Measurements from ENCODE around the gene SLC7A14.
A peak's percentile ranks its signal among the peaks of the same experiment; 100 is the strongest.
"Not testable (repeated sequence)": the region's sequence is repeated elsewhere in the genome, so short reads cannot be mapped to it uniquely, and the experiment has no call there.

Gene SLC7A14

DNA sequence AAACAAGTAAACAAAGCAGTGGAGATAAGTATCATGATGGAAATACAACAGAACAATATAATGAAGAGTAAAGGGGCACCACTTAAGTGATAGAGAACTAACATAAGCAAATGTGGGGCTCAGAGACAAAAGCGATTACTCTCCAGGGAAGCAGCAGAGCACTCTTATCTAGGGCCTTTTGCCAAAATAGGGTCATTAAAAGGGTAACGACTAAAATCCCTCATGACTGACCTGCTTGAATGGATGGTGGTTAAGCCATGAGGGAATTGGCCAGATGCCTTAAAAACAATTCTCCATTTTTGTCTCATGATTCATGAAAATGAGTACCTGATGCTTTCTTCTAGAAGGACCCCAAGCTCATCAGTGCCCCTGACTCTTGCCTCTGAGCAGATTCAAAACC, 3.2 kb upstream of the SLC7A14 start:
- peak; percentile 2 for DNase-seq

DNA sequence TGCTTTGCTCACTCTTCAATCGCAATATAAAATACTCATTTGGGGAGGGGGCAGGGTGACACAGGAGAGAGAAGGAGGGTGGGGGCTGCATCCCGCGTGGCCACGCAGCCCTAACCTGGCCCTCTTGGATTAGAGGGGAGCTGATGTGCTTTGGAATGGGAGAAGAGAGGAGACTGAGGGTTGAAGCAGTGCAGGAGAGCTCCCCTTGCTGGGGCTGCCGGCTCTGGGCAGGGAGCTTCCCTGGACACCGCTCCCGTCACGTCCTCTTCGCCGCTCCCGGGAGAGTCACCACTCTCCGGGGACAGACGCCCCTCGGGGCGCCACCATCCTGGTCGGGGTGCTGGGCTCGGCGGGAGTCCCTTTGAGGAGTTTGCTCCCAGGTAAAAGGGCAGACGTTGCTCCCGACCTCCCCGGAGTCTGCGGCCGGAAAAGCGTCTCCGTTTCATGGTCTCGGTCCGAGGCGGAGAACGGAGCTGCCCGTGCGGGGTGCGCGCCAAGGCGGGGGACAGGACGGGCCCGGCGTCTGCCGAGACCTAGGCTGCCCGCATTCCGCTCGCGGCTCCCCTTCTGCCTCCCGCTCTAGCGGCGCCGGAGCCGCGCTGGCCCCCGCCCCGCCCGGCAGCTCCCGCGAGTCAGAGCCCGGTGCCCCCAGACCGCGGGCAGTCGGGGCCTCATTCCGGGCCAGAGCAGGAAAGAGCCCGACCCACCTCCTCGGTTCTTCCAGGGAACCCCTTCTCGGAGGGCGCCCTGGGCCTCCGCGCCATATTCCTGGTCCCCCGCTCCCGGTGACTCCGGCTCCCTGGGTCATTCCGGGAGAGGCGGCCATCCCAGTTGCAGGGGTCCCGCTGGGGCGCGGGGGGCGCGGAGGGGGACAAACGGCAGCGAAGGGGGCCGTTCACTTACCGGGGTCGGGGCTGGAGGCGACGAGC, 603 bp downstream of the SLC7A14 start:
- DNase-seq = peak; percentile 38

DNA sequence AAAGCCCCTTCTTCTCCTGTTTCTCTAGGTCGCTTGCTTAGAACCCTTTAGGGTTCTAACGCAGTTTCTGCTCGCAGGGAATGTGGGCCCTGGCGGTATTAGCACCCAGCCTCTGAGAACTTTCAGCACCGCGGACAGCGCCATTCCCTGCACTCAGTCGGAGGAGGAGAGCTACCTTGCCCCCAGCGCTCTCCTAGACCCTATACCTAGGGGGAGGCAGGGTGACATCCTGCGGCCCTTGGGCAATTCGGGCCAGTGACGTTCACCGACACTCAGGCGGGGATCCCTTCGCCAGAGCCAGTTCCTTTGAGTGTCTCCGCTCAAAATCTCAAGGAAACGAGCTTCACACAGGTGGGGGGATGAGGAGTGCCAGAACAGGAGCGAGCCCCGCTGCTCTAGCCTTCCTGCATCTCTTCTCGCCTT, 1.3 kb downstream of the SLC7A14 start:
- no peak for DNase-seq

DNA sequence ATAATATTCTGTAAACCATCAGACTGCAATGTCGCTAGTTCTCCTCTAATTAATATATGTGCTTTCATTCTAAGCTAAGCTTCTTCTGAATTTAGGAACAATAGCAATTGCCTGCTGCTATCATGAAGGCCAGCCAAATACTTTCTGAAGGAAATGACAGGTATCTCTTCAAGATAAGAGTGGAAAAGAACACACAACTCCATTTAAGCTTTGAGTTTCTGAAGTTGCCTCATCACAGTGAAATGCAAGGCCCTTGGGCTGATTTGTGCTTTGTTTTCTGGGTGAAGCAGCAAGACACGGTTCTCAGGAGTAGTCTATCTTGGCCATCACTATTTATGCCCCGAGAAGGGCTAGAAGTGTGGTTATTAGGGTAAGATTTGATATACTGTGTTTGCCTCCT, 6.2 kb downstream of the SLC7A14 start:
- DNase-seq = no peak

DNA sequence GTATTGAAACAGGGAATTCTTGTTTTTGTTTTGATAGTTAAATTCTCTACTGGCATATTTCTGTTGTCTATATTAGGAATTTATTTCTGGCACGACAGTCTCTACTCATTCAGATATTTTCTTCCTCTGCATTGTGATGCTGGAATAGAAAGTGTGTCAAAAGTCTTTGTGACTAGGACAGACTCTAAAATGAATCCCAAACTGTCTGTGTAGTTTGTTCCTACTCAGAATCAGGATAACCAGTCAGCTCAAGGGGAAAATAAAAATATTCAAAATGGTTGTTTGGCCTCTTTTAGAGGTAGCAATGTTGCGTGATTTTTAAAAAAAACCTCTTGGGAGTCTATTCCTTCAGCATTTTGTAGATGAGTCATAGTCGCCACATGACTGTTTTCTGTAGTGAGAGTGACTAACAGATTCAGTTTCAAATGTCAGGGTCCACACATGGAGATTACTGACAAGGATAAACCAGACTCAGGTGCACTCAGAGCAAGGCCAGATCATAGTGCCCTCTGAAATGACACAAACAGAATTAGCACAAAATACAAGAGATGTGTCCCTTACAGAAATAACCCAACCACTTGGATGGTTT, 13.1 kb downstream of the SLC7A14 start:
- DNase-seq = no peak

DNA sequence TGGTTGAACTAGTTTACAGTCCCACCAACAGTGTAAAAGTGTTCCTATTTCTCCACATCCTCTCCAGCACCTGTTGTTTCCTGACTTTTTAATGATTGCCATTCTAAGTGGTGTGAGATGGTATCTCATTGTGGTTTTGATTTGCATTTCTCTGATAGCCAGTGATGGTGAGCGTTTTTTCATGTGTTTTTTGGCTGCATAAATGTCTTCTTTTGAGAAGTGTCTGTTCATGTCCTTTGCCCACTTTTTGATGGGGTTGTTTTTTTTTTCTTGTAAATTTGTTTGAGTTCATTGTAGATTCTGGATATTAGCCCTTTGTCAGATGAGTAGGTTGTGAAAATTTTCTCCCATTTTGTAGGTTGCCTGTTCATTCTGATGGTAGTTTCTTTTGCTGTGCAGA, 18.3 kb downstream of the SLC7A14 start:
- not testable (repeated sequence) for DNase-seq

DNA sequence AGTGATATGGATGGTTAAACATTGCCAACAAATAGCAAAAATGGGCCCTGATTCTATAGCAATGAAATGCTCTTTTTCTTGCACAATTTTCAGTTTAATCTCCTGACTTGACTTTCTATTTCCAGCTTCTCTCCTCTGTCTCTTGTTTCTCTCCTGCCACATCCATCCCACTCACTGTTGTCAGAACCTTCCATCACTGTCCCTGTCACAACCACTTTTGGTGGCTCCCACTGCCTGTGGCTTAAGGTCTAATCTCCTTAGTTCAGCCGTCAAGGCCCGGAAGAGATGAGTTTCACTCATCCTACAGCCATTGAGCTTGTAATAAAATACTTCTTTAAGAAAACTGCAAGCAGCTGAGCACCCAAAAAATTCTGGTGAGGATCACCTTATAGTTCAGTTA, 19.5 kb downstream of the SLC7A14 start:
- no peak for DNase-seq

DNA sequence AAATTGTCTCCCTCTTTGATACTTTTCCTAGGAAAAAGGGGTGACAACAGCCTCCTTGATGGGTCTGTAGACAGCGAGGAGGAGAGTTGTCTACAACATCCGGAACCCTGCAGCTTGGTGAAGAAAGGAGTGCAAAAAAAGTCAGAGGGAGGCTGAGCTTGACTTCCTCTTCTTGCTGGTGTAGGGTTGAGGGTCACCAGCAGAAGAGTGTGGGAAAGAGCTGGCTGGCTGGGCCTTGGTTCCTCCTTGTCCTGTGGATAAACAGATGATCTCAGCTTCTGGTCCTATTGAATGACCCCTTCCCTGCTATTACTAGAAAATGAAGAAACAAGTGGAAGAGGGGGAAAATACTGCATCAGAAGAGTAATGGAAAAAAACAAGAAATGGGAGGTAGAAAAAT, 20.4 kb downstream of the SLC7A14 start:
- no peak for DNase-seq

DNA sequence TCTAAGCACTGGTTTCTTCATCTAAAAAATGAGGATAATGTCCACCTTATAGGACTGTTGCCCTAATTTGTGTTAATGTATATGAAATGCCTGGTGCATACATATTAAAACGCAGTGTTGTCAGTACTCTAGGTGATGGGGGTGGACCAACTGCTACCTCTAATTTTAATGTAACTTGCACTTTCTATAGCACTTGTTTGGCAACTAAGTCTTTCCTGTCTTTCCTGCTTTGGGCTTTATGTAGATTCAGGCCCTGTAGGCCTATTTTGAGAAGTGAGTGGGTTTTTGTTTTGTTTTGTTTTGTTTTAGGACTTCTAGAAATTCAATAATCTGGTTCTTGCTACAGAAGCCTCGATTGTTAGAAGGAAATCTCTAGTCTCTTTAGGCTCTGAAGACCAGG, 21.2 kb downstream of the SLC7A14 start:
- no peak for DNase-seq

DNA sequence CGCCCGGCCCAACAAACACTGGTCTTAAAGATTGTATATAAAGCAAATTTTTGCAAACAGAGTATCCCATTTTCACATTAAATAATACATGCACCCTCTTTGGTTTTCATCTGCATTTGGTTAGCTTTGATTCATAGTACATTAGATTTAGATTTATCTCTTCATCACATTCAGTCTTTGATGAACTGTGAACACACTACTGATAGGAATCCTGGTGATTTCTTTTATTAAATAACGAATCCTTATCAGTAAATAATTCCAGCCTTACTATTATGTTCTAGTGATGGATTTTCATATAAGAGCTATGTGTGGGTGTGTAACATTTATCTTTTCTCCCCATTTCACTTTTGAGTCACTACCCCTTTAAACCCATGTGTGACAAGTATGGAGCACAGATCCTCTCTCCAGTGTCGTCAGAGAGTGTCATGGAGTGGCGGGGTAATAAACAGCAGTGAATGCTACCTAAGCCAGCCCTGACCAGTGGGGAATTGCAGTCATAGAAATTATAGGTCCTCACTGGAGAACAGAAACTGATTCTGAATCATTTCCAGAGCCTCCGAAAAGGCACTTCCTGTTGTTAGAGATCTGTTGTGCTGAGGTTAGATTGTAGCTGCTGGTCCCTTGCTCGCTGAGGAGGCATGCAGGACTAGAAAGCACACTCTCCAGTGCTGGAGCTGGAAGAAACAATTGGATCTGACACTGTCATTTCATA, 22.0 kb downstream of the SLC7A14 start:
- DNase-seq = no peak

DNA sequence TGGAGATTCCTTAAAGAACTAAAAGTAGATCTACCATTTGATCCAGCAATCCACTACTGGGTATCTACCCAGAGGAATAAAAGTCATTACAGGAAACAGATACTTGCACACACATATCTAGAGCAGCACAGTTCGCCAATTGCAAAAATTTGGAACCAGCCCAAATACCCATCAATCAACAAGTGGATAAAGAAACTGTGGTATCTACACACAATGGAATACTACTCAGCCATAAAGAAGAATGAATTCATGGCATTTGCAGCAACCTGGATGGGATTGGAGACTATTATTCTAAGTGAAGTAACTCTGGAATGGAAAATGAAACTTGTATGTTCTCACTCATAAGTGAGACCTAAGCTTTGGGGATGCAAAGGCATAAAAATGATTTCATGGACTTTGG, 23.8 kb downstream of the SLC7A14 start:
- no peak for DNase-seq

DNA sequence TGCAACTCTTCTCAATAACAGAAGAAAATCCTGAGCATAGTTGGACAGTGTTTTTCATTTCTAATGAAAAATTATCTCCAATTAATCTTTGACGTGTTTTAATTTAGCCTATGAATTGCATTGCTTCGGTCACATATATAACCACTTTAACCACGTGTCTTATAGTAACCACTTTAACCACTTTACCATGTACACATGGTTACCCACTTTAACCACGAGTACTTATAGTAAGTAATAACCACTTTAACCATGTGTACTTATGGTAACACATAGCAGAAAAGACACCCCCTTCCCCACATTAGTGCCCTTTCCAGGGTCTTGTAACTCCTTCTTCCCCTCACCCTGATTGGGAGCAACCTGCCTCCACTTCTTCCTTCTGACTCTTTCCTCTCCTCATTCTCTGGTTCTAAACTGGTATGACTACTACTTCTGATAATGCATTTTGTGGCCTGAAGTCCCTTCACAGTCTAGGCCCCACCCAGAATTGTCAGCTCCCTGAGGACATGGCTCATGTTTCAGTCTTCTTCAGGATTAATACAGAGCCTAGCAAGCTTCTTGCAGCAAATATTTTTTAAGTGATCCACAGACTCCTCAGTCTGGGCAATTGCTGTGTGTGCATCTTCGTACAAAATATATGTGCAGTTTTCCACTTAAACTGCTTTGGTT, 25.0 kb downstream of the SLC7A14 start:
- no peak for DNase-seq

DNA sequence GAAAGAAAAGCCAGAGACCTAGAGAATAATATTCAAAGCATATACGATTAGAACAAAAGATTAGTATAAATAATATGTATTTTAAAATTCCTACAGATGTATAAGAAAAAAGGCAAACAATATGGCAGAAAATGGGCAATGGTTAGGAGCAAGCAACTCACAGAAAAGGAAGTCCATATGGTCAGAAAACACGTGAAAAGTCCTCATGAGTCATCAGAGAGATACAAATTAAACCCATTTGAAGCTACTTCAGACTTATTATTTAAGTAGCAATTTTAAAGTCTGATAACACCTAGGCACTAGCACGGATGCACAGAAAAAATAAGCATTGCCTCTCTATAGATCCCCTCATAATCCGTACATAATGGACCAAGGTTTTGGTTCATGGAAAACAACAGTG, 25.6 kb downstream of the SLC7A14 start:
- DNase-seq = no peak

DNA sequence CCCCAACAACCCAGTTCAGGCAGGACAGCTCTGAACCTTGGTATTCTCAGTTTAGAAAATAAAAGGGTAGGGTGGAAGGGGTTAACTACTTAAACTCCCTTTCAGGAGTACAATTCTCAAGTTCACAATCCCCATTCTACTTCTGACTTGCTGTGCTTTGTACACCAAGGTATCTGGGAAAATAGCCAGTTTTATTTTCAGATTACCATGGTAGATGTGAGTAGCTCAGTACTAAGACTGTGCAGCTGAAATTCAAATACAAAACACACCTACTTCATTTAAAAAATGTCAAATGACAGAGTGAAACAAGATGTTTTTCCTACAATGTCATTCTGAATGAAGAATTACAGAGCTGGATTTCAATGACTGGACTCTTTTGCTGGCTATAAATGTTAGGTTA, 27.4 kb downstream of the SLC7A14 start:
- no peak for DNase-seq

DNA sequence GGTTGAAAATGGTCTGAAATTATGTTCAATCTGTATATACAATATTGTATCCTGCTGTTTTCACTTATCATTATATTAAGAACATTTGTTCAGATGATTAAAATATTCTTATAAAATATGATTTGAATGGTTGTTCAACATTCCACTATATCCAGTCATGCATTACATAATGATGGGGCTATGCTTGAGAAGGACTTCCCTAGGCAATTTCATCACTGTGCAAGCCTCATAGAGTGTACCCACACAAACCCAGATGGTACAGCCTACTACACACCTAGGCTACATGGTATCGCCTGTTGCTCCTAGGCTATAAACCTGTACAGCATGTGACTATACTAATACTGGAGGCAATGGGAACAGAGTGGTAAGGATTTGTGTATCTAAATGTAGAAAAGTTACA, 30.5 kb downstream of the SLC7A14 start:
- DNase-seq = no peak

DNA sequence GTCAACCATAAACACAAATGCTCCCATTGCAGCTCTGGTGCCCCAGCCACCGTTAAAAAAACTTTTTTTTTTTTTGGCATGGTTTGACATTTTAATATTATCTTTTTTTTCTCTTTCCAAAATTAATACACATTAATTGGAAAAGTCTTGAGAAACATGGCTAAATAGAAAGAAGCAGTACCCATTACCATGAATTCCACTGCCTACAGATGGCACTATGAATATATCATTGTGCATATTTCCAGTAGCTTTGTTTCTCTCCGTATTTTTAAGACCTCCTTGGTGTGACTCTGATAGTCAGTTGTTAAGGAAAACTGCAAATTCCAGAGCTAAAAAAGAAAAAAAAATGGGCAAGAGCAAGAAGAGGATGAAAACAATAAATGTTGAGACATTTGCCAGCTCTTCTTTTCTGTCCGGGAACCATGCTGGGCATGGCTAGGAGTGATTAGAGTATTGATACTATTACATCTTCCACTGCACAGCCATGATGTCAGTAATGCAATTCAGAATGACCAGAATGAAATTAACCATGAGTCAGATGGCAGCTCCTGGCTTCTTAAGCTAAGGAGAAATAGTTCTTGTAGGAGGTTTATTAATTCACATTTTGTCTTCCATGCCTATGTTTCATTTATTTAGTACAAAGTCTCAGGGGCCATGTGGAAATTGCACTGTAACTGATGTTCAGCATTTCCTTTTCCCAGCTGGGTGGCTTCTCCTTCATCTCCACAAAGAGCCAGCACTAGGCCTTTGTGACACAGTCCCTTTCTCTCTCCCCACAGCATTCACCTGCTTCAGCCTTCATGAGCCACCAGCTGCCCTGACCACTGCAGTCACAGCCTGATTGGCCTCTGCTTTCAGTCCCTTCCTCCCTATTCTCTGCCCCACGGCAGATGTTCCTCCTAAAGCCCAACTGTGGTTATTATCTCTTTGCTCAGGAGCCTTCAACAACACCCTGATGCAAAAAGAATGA, 31.8 kb downstream of the SLC7A14 start:
- DNase-seq = no peak

DNA sequence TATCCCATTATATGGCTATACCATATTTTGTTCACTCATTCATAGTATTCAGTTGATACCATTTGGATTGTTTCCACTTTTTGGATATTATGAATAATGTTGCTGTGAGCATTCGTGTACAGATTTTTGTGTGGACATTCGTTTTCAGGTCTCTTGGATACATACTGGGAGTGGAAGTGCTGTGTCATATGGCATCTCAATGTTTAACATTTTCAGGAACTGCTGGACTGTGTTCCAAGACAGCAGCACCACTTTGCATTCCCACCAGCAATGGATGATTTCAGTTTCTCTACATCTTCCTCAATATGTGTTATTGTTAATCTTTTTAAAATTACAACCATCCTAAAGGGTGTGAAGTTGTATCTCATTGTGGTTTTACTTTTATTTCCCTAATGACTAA, 34.6 kb downstream of the SLC7A14 start:
- DNase-seq = no peak

DNA sequence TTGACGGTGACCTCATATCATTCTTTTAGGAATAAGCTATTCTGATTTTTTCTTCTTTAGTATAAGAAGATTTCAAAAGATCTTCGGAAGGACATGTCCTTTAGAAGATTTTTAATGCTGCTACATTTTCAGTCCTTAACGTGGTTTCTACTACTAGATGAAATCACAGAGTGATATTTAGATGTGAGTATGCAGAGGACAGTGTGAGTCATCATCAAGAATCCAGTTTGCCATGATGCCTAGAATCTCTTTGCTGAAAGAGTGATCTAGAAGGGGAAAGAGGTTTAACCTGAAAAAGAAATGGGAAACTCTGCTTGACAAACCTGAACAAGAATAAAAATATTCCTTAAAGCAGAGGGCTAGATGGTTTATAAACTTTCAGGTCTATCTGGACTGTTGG, 43.2 kb downstream of the SLC7A14 start:
- no peak for DNase-seq

DNA sequence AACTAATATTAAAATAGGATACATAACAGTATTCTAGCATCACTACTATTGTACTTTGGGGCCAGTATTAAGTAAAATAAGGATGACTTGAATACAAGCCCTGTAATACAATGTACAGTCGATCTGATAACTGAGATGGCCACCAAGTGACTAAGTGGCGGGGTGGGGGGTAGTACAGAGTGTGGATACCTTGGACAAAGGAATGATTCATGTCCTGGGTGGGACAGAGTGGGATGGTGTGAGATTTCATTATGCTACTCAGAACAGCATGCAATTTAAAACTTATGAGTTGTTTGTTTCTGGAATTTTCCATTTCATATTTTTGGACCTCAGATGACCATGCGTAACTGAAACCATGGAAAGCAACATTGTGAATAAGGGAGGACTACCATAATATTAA, 46.0 kb downstream of the SLC7A14 start:
- no peak for DNase-seq

DNA sequence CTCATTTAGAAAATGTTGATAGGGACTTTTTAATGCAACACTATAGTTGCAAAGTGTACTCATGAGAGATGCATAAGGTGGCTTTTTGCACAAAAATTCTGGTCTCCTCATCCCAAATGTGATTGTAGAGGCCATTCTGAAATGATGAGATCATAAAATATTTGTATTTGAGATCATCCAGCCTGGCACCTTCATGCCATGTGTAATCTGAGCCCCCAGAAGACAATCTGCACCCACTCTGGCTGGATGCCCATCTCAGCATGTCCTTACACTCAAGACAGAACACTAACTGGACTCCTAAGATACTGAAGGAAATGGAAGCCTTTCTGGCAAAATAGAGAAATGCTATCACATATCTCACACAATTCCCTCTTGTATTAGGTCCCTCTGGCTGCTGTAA, 49.2 kb downstream of the SLC7A14 start:
- DNase-seq = no peak

DNA sequence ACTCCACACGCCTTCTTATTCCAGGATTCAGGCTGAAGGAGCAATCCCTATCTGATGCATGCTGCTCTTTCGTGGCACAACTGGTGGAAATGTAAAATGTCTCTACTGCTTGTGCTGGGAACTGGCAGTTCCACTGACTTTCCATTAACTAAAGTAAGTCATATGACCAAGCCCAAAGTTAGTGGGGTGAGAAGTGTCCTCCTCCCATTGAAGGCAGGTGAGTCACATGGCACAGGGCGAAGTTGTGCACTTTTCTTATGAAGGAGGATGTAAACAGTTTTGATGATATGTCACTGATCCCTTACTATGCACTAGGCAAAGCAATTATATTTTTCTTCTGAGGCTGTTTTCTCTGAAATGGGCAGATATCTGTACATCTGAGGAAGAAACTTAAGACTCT, 51.6 kb downstream of the SLC7A14 start:
- DNase-seq = no peak

DNA sequence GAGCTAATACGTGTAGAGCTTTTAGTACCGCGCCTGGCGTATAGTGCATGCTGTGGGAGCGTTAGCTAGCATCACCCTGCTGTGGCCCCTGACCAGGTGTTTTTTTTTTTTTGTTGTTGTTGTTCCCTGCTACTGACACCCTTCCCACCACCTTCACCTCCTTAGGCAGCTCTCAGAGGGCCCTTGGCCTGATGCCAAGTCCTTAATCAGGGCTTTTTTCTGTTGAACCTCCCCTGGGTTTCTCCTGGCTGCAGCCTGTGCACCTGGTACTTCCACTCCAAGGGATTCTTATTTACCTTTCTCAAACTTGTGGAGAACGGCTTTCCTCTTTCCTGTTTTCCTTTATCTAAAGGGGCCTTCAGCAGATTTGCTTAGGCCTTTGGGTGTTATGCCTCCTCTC, 53.3 kb downstream of the SLC7A14 start:
- DNase-seq = peak; percentile 58
